ENCODE measurements around the gene NSMF. TPM values are rescaled to one million over a fixed set of nuclear protein-coding genes. Genes with fewer than 3 reads are reported as not detected.
"Not testable (repeated sequence)": the region's sequence is repeated elsewhere in the genome, so short reads cannot be mapped to it uniquely, and the experiment has no call there.

Gene NSMF
- total RNA-seq, 1 experiment from 2014 or later: 37.9 TPM

DNA sequence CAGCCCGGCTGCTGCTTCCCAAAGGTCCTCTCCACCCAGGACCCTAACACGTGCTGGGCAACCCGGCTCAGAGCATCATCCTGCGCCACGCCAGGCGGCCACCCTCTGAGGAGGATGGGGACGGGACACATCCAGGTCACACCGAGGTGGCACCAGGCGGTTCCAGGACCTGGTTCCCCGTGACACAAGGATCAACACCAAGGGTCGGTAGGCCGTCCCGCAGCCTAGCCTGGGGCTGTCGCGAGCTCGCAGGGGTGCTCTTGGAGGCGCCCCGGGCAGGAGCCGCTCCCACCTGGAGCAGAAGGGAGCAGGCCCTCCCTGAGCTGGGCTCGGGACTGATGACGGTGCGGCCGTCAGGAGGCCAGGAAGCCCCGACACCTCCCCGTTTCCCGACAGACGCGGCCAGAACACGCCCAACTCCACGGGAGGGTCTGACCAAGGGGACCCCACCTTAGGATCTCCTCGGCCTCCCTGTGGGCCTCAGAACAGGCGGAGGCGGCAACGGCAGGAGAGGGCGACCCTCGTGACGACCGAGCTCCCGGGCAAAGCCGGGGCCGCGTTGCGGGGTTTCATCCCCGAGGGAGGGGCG, 42.5 kb downstream of the NSMF start:
- Histone ChIP-seq H3K36me3 (replicated peaks; ENCODE audit: control insufficient read depth, insufficient read depth, low read length) (no peaks in the 10 kb centered on the region), H3K27me3 (ENCODE audit: control insufficient read depth, insufficient read depth, low read length) (no peaks in the 10 kb centered on the region), H3K4me3 (ENCODE audit: insufficient read depth, low read depth, low read length) (no peak overlapping the region)
- DNase-seq: no peak

DNA sequence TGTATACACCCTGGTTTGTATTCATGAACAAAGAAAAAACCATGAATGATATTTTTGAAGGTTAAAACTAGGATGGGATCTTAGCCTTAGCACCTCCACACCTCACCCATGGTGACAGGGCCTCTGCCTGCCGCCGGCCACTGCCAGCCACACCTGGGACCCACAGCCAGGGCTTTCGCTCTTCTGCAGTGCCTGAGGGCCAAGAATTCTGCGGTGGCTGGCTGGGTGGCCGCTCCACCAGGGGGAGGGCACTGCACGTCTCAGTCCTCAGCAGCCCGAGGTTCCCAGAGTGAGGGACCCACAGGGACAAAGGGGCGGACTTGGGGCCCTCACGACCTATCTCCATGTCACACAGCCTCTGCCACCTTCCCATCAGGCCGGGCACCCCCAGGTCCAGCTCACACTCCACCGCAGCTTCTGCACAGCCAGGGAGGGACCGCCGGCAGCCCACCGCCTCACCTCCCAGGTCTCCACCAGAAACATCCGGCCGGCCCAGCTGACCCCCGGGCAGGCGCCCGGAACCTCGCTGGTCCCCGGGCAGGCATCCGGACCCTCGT, 43.0 kb downstream of the NSMF start:
- no peaks in the 10 kb centered on the region for H3K27me3 ChIP-seq (ENCODE audit: control insufficient read depth, insufficient read depth, low read length)
- no peak for DNase-seq
- no peak overlapping the region for H3K4me3 ChIP-seq (ENCODE audit: insufficient read depth, low read depth, low read length)
- H3K36me3 ChIP-seq (replicated peaks; ENCODE audit: control insufficient read depth, insufficient read depth, low read length): no peaks in the 10 kb centered on the region

DNA sequence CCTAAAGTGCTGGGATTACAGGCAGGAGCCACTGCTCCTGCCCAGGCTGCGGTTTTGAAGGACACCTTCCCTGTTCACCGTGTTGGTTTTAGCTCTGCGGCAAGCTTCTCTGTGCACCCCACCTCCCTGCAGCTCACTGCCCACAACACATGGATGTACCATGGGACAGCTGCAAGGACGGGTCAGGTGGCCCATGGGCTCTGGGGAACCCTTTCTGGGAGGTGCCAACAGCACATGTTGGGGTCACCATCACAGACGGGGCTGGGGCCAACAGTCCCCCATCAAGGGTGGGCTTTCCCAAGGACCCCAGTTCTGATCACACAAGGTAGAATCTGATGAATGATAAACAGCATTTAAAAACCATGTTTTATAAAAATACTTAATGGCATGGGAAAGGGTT, 43.7 kb downstream of the NSMF start:
- H3K27me3 ChIP-seq (ENCODE audit: control insufficient read depth, insufficient read depth, low read length): no peaks in the 10 kb centered on the region
- no peak for DNase-seq
- no peaks in the 10 kb centered on the region for H3K36me3 ChIP-seq (replicated peaks; ENCODE audit: control insufficient read depth, insufficient read depth, low read length)
- no peak overlapping the region for H3K4me3 ChIP-seq (ENCODE audit: insufficient read depth, low read depth, low read length)

- H3K27me3 ChIP-seq (ENCODE audit: control insufficient read depth, insufficient read depth, low read length): no peaks in the 10 kb centered on the region
Measured at GRCh38 chr9:137412431-137412830, 46.7 kb downstream of the NSMF start.

GRCh38 chr9:137411645-137412380, 47.3 kb downstream of the NSMF start:
- peak; percentile 84 for DNase-seq
- no peaks in the 10 kb centered on the region for H3K36me3 ChIP-seq (replicated peaks; ENCODE audit: control insufficient read depth, insufficient read depth, low read length)
- H3K27me3 ChIP-seq (ENCODE audit: control insufficient read depth, insufficient read depth, low read length): no peaks in the 10 kb centered on the region
- H3K4me3 ChIP-seq (ENCODE audit: insufficient read depth, low read depth, low read length): no peak overlapping the region

More at GRCh38 chr9:137412431-137412830, 46.7 kb downstream of the NSMF start:
- Histone ChIP-seq H3K36me3 (replicated peaks; ENCODE audit: control insufficient read depth, insufficient read depth, low read length) (no peaks in the 10 kb centered on the region), H3K4me3 (ENCODE audit: insufficient read depth, low read depth, low read length) (no peak overlapping the region)
- DNase-seq: no peak

- no peak for DNase-seq
- Histone ChIP-seq H3K27me3 (ENCODE audit: control insufficient read depth, insufficient read depth, low read length) (no peaks in the 10 kb centered on the region), H3K36me3 (replicated peaks; ENCODE audit: control insufficient read depth, insufficient read depth, low read length) (no peaks in the 10 kb centered on the region), H3K4me3 (ENCODE audit: insufficient read depth, low read depth, low read length) (no peak overlapping the region)
Measured at GRCh38 chr9:137411260-137411644, 47.9 kb downstream of the NSMF start.

GRCh38 chr9:137410891-137411249, 48.3 kb downstream of the NSMF start:
- no peak for DNase-seq
- H3K27me3 ChIP-seq (ENCODE audit: control insufficient read depth, insufficient read depth, low read length): no peaks in the 10 kb centered on the region
- H3K4me3 ChIP-seq (ENCODE audit: insufficient read depth, low read depth, low read length): no peak overlapping the region

GRCh38 chr9:137410236-137410890, 48.8 kb downstream of the NSMF start:
- not testable (repeated sequence) for H3K4me3 ChIP-seq (ENCODE audit: insufficient read depth, low read depth, low read length); DNase-seq; H3K27me3 ChIP-seq (ENCODE audit: control insufficient read depth, insufficient read depth, low read length); H3K36me3 ChIP-seq (replicated peaks; ENCODE audit: control insufficient read depth, insufficient read depth, low read length)

More at GRCh38 chr9:137410891-137411249, 48.3 kb downstream of the NSMF start:
- no peaks in the 10 kb centered on the region for H3K36me3 ChIP-seq (replicated peaks; ENCODE audit: control insufficient read depth, insufficient read depth, low read length)

GRCh38 chr9:137409515-137409914, 49.6 kb downstream of the NSMF start:
- H3K27me3 ChIP-seq (ENCODE audit: control insufficient read depth, insufficient read depth, low read length): no peaks in the 10 kb centered on the region
- no peak overlapping the region for H3K4me3 ChIP-seq (ENCODE audit: insufficient read depth, low read depth, low read length)
- H3K36me3 ChIP-seq (replicated peaks; ENCODE audit: control insufficient read depth, insufficient read depth, low read length): no peaks in the 10 kb centered on the region
- peak; percentile 26 for DNase-seq

GRCh38 chr9:137408651-137409405, 50.3 kb downstream of the NSMF start:
- Histone ChIP-seq H3K36me3 (replicated peaks; ENCODE audit: control insufficient read depth, insufficient read depth, low read length) (no peaks in the 10 kb centered on the region), H3K27me3 (ENCODE audit: control insufficient read depth, insufficient read depth, low read length) (no peaks in the 10 kb centered on the region), H3K4me3 (ENCODE audit: insufficient read depth, low read depth, low read length) (no peak overlapping the region)
- DNase-seq: peak; percentile 58

DNA sequence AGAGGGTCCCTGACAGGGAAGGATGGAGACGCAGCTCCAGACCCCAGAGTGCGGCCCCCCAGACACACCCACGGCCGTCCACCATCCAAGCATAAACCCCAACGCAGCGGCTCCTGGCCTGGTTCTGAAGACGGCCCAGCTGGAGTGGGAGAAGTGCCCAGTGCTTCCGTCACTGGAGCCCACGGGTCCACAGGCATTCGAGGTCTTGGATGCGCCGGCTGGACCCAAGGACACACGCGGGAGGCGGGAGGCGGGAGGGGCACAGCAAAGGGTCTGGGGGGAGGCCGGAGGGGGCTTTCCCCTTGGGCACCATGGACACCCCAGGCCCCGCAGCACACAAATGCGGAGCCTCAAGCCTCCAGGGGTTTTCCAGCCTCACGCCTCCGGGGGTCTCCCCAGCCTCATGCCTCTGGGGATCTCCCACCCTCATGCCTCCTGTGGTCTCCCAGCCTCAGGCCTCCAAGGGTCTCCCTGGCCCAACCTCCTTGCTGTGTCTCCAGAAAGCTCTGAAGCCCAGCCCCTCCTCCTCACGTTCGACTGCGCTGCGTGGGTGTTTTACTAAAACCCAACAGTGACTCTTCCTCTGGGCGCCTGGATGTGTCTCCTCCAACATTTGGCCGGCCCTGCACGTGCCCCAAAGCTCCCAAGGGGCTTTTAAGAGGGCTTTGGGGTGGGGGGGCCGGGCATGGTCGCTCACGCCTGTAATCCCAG, 51.4 kb downstream of the NSMF start:
- DNase-seq: peak; percentile 75
- Histone ChIP-seq H3K27me3 (ENCODE audit: control insufficient read depth, insufficient read depth, low read length) (no peaks in the 10 kb centered on the region), H3K36me3 (replicated peaks; ENCODE audit: control insufficient read depth, insufficient read depth, low read length) (no peaks in the 10 kb centered on the region), H3K4me3 (ENCODE audit: insufficient read depth, low read depth, low read length) (no peak overlapping the region)

DNA sequence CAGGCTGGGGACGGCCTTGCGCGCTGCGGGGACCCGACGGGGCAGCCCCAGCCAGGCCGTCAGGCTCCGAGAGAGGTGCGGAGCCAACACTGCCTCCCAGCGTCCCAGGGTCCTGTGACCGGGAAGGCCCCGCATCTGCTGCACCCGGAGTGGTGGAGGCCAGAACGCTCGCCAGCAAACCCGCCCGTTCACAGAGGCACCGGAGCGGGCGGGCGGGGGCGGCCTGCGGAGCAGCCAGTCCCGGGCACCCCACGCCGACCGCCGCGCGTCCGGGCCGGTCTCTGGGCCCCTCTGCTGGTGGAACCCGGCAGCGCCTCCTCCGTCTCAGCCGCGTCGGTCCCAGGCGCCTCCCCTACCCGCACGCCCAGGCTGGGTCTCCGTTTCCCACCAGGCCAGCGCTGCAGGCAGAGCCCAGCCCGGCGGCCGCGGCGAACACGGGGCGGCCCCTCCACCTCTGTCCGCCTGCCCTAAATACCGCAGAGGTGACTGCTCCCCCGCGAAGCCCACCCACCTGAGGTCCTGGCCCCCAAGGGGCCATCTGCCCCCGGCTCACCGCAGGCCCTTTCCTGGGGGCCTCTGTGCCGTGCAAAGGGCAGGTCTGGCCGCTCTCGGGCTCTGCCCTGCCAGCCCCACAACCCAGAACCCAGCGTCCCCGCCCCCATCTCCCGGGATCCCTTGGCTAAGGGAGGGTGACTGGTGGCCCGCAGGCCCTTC, 52.1 kb downstream of the NSMF start:
- H3K4me3 ChIP-seq (ENCODE audit: insufficient read depth, low read depth, low read length): peak overlapping the region; percentile 33
- H3K36me3 ChIP-seq (replicated peaks; ENCODE audit: control insufficient read depth, insufficient read depth, low read length): no peaks in the 10 kb centered on the region
- H3K27me3 ChIP-seq (ENCODE audit: control insufficient read depth, insufficient read depth, low read length): no peaks in the 10 kb centered on the region
- peak; percentile 99 for DNase-seq

DNA sequence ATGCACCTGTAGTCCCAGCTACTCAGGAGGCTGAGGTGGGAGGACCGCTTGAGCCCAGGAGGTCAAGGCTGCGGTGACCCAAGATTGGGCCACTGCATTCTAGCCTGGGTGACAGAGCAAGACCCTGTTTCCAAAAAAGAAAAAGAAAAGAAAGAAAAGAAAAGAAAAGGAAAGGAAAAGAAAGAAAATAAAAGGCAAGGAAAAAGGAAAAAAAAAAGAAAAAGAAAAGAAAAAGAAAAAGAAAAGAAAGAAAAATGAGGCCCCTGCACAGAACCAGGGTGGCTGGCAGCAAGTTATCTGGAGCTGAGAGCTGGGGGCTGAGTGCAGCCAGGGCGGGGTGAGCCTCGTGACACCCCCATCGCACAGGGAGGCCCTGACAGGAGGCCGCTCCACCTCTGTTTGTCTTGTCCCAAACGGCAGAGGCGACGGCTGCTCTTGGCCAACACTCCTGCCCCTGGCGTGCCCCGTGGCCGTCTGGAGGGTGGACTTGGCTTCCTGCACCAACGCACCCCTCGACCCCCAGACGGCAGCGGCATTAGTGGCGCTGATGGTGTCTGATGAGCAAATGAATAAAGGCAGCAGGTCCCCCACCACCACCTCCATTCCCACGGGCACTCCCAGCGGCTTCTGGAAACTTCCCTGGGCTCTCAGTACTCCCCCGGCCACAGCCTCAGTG, 52.9 kb downstream of the NSMF start:
- Histone ChIP-seq H3K36me3 (replicated peaks; ENCODE audit: control insufficient read depth, insufficient read depth, low read length) (no peaks in the 10 kb centered on the region), H3K27me3 (ENCODE audit: control insufficient read depth, insufficient read depth, low read length) (no peaks in the 10 kb centered on the region), H3K4me3 (ENCODE audit: insufficient read depth, low read depth, low read length) (no peak overlapping the region)
- no peak for DNase-seq
